NCI-H345 (cell line): ENCODE results near the gene RHOBTB3.

Source experiments
- DNase-seq: peaks from one replicate; lab custom pipeline; 2025; lab: John Stamatoyannopoulos, UW

Gene RHOBTB3

GRCh38 chr5:95841914-95842812 lies 111.0 kb downstream of the RHOBTB3 start:
- no peak for DNase-seq

GRCh38 chr5:95842854-95843544 lies 111.9 kb downstream of the RHOBTB3 start:
- no peak for DNase-seq

- DNase-seq = no peak
These were observed 112.6 kb downstream of the RHOBTB3 start for GRCh38 chr5:95843733-95844223.

GRCh38 chr5:95845391-95845790 lies 114.3 kb downstream of the RHOBTB3 start:
- no peak for DNase-seq
